Activated CD4-positive, alpha-beta T cell treated with anti-CD3 and anti-CD28 coated beads for 48 hours (primary cell): ENCODE results near the gene ZXDC.

Experiments
- DNase-seq: peaks from one replicate; pipeline ENCODE4 v3.0.0-alpha.2; 2020

The ZXDC gene

DNA sequence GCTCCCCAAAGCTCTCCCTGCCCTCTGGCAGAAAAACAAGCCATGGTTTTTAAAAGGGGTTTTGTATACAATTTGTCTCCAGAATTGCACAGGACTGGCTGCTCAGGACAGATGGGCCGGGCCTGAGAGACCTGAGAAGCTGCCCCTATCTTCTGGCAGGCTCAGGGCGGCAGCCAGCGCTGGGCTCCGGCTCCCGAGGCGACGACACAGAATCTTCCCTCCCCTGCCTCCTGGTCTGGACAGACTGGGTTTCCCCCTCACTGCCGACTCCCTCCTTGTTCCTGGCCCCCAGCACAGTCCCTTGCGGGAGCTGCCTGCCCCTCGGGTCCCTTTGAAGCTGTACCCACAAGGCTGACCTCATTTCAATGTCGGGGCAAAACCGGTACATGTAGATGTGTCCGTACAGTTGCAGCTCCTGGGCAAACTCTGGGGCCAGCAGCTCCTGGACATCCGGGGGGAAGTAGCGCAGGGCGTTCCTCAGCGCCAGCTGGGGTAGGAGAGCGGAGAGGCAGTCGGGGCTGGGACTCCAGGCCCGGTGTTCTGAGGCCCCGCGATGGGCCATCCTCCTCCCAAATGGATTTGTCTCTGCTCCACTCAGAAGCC lies 34.7 kb upstream of the ZXDC start:
- DNase-seq, result no peak

DNA sequence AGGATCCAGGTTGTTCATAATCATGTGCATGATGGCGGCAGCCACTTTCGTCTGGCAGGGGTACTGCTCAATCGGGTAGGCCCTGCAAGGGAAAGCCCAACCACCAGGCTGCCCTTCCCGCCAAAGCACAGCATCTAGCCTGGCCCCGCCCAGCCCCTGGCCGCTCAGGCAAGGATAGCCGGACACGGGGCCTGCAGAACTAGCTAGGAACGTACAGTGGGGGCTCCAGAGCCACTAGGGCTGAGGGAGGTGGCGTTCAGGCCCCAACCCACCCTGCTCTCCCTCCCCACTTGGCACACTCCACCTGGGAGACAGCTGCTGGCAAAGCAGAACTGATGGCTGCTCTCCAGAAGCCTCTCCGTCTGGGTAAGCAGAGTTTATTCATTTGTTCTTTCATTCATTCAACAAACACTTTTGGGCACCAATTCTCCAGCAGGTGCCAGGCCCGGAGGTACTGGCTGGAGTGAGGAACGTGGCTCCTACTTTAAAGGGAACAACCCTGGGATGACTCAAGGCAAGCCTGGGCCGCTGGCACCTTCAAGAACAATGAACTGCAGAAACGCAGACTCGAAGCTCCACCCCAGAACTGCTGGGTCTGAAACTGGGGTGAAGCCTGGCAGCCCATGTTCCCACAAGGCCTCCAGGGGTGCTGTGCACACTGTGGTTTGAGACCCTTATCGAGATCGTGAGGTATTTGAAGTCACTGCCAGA lies 34.1 kb upstream of the ZXDC start:
- DNase-seq, result no peak

DNA sequence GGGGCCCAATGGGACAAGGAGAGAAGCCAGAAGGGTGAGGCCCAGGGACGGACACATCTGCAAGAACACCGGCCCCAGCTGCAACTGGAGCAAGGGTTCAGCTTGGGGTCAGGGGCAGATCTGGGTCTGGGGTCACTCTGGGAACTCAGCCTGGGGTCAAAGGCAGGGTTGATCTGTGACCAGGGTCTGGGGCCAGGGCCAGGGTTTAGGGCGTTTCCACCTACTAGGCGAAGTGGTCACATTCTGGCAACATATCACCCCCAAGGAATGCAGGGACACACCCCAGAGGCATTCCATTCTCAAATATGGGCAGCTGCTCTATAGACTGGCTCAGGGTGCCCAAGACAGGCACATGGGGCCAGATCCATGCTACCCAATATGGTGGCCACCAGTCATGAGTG lies 32.9 kb upstream of the ZXDC start:
- no peak for DNase-seq

DNA sequence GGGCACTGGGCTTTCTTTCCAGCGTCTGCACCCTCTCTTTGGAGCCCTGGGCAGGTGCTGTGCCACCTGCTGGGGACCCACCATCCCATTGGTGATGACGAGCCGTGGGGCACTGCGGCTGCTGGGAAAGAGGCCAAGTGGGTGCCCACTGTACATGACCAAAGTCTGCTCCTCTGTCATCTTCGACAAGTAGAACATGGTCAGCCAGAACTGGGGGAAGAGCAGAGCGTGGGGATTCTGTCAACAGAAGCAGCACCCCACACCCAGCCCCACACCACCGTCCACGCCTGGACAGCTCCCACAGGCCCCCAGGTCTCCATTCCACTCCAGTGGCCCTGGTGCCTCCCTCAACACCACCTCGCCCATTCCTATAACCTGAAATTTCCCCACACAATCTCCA lies 32.2 kb upstream of the ZXDC start:
- DNase-seq, result no peak

DNA sequence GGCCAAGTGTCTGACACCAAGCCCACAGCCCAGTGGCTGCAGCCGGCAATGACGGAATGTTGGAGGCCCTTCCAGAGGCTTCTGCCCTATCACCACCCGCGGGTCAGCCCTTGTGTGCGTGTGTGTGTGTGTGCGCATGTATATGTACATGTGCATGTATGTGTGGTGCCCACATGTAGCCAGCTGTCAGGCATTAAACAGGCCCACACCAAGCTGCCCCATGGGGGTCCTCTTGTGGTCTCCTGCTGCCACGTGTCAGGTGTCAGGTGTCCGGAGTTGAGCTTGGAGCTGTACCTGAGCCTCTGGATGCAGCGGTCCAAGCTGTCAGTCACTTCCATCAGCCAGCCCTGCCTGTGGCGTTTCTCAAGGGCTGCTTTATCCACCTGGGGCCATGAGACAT lies 28.0 kb upstream of the ZXDC start:
- DNase-seq, result no peak

DNA sequence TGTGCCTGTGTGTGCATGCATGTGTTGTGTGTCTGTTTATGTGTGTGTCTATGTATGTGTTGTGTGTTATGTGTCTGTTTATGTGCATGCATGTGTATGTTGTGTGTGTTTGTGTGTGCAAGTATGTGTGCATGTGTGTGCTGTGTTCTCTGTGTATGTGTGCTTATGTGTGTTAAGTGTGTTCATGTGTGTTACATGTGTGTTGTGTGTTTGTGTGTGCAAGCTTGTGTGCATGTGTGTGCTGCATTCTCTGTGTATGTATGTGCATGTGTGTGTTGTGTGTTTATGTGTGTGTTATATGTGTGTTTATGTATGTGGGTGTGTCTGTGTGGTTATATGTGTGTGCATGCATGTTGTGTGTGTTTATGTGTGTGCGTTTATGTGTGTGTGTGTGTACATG lies 27.0 kb upstream of the ZXDC start:
- DNase-seq, result no peak

DNA sequence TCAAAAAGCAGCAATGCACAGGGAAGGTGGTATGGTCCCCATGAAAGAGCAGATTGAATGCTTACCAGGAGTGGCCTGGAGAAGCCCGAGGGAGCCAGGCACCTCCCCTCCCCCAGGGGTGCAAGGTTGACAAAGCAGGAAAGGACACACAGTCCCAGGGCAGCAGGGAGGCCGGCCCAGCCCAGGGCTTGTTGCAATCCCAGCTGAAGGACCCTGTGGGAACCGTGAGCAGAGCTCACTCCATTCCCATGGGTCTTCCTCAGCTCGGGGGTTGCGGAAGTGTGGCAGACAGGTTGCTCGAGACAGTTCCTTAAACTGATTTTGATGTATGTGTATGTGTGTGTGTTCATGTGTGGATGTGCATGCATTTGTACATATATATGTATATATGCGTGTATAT lies 26.0 kb upstream of the ZXDC start:
- no peak for DNase-seq

DNA sequence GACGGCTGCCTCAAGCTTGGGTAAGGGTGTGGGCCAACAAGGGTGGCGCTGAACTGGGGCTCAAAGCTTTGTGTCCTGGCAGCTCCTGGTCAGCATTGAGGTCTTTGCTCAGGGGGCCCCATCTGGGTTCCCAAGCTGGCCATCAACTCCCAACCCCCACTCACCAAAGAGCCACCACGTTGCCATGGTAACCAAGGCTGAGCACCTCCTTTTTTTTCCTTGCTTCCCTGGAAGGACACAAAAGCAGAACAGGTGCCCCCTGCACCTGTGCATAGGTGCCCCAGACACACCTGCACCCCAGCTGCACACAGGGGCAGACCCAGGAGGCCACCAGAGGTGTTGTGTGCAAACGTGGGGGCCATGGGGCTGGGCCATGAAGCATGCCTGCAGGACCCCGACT lies 25.4 kb upstream of the ZXDC start:
- no peak for DNase-seq

DNA sequence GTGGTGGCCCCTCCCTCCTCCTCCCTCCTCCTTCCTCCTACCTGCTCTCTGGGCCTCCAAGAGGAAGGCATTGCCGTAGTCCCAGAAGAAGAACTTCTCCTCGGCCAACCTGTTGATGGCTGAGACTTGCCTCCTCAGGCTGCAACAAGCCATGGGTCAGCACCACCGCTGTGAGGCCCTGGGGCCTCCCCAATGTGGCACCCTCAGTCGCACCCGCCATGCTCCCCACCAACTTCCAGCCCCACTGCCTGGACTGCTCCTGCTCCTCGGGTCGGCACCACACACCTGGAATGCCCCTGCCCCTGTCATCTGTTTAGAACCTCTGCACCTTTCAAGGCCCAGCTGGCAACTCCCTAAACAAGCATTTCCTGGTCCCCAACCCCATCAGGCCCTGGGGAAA lies 24.3 kb upstream of the ZXDC start:
- DNase-seq, result no peak

DNA sequence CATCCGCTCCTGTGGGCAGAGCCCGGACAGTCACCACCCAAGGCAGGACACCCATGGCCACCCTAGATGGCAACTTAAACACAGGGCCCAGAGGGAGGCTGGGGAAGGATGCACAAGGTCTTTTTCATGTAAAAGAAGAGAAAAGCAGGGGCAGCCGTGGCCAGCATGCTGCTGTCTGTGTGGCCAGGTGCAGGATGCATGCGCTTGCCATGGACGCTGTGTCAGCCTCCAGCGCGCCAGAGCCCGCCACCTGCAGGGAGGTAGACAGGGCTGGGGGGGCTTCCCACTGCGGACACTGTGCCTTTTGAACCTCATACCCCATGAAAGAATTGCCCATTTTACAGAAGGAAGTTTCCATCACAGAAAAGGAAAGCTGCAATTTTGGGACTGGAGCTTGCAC lies 23.7 kb upstream of the ZXDC start:
- DNase-seq, result no peak

DNA sequence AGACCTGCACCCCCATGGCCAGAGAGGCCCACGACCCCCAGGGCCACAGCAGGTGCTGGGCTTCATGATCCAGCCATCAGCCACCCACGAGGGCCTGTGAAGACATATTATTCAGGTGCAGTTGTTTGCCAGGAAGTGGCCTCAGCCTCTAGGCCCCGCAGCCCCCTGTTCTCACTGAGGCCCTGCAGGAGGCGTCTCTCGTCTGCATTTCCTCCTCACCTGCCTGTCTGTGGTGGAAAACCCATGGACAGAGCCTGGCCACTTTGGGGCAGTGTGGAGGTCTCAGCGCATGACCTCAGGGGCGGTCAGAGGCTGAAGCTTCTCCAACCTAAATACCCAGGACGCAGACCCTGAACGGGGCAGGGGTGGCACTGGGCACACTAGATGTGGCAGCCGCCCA lies 23.2 kb upstream of the ZXDC start:
- no peak for DNase-seq

DNA sequence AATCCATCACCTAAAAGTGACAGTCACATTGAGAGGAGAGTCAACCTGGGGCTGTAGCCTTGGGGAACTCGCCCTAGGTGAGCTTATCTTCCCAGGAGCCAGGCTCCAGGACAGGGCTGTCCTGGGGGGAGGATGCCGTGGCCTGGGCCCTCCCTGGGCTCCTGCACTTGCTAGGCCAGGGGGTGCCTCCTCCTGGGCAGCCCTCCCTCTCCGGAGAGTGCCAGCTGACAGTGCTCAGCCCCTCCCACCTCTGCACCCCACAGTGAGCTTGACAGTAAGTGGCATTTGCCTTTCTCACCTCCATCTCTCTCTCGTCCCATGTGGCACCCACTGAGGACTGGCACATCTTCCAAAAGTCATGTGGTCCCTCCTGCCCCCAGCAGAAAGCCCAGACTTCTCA lies 22.8 kb upstream of the ZXDC start:
- no peak for DNase-seq

DNA sequence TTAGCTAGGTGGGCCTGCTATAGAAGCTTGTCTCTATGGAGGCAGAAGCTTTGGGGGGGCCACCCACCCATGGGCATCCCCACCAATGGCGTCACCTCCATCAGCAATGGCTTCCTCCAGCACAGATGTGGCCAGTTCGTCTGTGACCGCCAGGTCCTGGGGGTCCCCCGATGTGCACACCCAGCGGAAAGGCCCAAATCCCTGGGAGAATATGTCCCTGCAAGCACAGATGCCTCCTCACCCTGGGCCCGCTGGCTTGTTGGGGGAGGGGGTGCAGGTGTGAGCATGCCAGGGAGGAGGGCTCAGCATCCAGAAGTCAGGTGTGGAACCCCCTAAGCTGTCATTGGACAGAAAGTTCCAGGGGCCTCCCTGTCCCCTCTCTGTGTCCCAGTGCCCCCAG lies 22.3 kb upstream of the ZXDC start:
- DNase-seq, result no peak

DNA sequence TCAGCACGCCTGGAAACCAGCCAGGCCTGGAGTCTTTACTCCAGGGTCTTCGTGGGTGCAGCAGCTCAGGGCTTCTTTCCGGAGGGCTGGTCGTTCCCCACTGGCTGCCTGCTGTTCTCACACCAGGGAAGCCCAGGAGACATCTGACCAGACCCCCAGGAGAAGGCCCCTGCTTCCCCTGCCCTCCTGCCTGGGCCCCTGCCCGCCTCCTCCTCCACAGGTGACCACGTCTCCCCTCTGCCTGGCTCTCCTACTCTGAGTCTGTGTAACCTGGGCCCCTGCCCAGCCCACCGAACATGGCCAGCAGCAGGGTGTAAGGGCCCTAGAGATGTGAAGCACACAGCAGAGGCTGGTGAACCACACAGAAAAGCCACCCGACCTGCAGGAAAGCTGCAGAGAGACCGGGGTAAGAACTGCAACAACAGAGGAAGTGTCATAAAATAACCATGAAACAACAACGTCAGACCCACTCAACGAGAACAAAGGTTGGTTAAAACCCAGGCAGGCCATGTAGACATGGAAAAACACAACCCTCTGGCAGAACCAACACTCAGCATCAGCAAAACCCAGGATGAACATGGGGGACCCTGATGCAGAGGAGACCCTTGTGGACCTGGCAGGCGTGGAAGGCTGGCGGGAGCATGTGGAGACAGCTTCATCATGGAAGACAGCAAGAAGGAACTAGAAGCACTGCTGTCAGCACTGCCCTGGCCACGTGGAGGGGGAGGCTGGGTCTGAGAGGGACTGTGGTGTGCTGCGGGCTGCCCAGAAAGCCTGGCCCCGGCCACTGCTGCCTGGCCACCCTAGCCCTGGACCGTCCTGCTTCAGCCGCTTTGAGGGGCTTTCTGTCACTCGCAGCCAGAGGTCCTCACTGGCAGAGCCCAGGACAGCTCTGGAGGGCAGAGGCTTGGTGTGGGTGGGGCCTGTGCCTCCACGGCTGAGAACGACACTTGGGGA lies 21.5 kb upstream of the ZXDC start:
- no peak for DNase-seq

DNA sequence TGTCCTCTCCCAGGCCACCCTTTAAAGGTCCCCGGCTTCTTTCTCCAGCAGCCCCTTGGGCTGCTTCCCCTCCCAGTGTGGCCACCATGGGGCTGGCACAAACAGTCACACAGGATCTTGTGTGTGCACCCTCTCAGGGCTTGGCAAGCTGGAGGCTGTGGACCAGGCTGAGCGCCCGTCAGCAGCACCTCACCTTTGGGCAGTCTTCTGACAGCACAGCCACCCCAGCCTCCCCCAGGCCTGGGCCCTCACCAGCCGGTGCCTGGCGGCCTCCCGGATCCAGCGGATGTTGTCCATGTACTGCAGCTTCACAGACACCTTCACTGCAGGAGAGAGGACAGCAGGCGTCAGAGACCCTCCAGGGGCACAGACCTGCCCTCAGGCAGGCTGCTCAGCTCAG lies 20.1 kb upstream of the ZXDC start:
- DNase-seq, result no peak

DNA sequence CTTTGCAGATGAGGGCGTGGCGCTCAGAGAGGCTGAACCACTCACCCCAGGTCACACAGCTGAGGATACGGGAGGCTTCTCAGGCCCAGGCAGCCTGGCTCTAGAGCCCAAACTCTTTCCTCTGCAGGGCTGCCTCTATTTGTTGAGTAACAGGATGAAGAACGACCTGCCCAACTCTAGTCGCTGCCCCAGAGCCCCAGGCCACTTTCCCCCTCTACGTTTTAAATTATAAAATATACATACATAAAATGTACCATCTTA lies 19.2 kb upstream of the ZXDC start:
- DNase-seq, result no peak

DNA sequence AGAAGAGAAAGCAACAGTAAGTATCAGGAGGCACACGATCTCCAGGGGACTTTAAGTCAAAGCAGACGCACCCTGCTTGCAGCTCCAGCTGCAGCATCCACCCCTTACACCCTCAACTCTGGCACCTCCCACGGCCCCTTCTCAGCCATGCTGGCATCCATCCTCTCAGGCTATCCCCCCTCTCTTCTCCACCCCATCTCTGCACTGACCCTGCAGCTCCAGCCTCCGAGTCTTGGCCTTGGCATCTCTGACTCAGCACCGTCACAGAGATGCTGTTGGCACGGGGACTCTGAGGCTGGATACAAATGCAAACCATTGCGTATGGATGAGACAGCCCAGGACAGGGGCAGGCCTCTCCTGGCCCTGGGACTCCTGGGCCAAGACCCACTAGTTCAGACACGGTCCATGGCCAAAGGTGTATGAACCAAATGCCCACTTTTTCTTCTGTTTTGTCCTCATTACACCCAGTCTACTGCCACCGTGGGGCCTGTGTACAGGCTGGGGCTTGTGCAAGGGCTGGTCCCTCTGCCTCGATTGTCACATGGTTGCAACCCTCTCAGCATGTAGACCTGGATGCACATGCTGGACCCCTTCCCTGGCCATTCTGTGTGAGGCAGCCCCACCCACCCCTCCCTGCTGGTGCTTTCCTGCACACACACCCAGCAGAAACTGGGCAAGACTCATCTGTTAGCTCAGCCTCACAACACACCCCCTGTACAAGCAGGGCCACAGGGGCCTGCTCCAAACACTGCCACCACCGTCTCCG lies 18.7 kb upstream of the ZXDC start:
- DNase-seq, result no peak

DNA sequence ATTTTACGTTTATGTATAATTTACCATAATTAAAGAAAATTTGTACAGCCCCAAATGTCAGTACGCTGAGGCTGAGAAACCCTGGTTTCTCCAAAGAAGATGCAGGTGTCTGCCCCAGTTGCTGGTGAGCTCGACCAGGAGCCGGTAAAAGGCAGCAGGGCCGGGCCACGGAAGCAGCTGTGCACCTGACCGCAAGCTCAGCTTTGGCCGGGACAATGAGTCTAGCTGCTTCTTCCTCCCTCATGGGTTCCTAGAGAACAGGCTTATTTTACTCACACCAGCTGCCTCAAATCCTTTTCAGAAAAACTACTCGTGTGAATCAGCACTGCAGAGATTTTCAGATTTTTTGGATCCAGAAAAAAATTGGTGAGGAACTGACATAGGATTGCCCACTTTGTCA lies 18.0 kb upstream of the ZXDC start:
- no peak for DNase-seq

DNA sequence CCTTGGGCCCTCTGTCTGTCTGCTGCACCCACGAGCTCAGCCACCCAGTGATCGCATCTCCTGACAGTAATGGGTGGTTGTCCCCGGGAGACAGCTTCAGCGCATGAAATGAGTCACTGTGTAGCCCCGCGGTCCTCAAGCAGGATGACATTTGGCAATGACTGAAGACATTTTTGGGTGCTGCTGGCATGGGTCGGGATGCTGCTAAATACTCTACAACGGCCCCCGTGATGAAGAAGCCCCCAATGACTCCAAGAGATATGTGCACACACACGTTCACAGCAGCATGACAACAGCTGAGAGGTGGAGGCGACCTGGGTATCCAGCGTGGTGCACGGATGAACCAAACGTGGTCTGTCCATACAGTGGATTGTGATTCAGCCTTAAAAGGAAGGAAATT lies 17.4 kb upstream of the ZXDC start:
- no peak for DNase-seq

DNA sequence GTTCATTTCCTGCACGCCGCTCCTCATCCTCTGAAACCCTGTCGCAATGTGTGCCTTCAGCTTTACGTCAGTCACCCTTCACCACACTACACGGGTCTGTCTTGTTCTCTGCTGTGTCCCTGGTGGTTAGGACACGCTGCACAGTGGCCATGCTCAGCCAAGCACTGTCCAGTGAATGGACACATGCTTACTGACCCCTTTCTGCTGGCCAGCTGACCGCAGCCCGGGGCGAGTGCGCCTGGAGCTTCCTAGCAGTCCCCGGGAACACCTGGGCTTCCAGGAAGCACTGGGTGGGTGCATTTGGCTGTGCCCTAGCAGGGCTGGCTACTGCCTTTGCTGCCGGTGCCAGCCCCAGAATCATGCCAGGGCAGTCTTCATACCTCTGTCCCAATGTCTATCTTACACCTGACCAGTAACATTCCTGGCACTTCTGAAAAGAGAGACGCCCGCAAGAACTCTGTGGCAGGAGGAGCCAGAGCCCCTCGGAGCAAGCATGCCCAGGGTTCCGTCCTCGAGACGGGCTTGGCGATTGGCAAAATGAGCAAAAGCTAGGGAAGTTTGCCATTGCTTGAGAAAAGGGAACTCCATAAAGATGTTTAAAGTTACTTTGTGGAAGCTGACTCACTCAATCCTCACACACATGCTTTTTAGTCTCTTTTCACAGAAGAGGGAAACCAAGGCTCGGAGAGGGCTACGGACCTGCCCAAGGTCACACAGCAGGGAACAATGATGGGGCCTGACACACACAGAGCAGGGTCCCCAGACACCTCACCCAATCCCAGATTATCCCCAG lies 15.7 kb upstream of the ZXDC start:
- DNase-seq, result no peak

DNA sequence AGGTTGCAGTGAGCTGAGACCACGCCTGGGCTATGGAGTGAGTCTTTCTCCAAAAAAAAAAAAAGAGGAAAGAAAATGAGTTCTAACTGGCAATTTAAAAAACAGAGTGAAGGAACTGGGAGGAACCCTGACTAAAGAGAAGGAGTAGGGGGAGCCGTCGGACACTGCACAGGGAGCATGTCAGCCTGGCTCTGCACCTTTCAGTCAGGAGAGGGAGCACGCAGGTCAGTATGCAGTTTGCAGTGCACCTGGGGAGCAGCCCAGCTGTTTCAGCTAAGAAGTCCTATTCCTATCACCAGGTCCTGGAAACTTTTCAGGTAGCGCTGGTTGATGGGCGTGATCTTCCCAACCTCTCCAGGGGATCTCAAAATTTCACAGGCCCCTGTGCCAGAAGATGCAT lies 14.9 kb upstream of the ZXDC start:
- DNase-seq, result no peak

DNA sequence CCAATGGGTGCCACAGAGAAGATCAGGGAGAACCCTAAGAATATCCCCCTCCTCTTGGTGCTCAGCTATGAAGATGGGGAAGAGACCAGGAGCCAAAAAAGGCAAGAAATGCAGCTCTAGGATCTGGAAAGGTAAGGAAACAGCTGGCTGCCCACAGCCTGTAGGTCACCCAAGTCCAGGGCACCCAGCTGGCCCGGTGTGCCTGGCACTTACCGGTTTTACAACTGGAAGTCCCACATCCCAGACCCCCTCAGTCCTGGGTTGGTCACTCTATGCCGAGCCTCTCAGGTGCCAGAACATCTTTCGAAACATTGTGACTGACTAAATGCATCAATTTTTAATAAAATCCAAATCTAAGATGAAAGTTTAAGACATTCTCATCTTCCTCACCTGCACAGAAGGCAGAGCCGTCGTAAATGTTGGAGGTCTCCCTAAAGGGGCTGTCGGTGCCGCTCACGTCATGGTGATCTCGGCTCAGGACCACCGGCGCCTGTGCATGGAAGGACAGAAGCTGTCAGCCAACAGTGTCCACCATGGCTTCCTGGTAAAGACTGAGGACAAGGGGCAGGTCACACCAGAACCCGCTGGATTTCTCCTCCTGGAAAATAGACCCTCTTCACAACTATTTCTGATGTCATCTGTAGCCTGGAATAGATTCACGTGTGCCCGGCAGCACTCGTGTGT lies 13.3 kb upstream of the ZXDC start:
- no peak for DNase-seq
